SH-SY5Y (cell line): ENCODE data around the gene PLCL2.

ENCODE experiments used
- GATA2 ChIP-seq: IDR thresholded peaks from 2 replicates; pipeline ENCODE4 v1.6.1; 2011; ENCODE audit warnings: mild to moderate bottlenecking, low read depth, low read length
- GATA3 ChIP-seq: IDR thresholded peaks from 2 replicates; pipeline ENCODE4 v1.6.1; 2011; ENCODE audit warnings: low read depth, mild to moderate bottlenecking, low read length, moderate library complexity

DNA sequence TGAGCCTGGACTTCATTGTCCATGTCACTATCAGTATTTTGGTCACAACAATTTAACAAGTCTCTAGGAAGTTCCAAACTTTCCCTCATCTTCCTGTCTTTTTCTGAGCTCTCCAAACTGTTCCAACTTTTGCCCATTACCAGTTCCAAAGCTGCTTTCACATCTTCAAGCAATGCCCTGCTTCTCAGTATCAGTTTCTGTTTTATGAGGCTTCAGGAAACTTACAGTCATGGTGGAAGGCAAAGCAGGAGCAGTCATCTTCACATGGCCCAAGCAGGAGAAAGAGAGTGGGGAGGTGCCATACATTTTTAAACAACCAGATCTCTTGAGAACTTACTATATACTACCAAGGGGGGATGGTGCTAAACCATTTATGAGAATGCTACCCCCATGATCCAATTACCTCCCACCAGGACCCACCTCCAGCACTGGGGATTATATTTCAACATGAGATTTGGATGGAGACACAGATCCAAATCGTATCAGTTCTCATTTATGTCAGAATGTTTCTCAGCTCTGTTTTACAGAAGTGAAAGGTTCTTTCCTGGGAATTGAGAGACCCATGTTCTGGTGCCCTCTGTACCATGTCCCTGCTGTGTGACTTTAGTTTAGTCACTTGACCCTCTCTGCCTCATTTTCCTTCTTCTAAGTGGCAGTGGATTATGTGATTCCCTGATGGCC, 169.7 kb downstream of the PLCL2 start:
- no peak for TF ChIP-seq GATA2
- no peak for TF ChIP-seq GATA3
